HepG2 (cell line): Measurements from ENCODE around the gene GORASP2. TPM values are rescaled to one million over a fixed set of nuclear protein-coding genes. Genes with fewer than 3 reads are reported as not detected.
A peak's percentile ranks its signal among the peaks of the same experiment; 100 is the strongest.

Experiments used
- ATF6 ChIP-seq: sonication (generic); formaldehyde crosslinking; conservative IDR thresholded peaks from 2 replicates; pipeline ENCODE4 v1.4.0; 2020; ENCODE audit warnings: missing genetic modification reagents
- CENPT ChIP-seq: sonication (generic); formaldehyde crosslinking; IDR thresholded peaks from 2 replicates; pipeline ENCODE4 v1.8.0; 2022; ENCODE audit warnings: low read depth, mild to moderate bottlenecking, moderate library complexity, missing genetic modification reagents
- FOXJ3 ChIP-seq: sonication (generic); formaldehyde crosslinking; IDR thresholded peaks from 2 replicates; pipeline ENCODE4 v1.4.0; 2020; ENCODE audit warnings: missing genetic modification reagents, mild to moderate bottlenecking, borderline replicate concordance
- MAX ChIP-seq: IDR thresholded peaks from 2 replicates; pipeline ENCODE4 v1.6.1; 2012; ENCODE audit warnings: inconsistent platforms
- RAD51 ChIP-seq: fragments of 450-650 bp; IDR thresholded peaks from 2 replicates; pipeline ENCODE4 v1.6.1; 2016; ENCODE audit warnings: borderline replicate concordance
- RARA ChIP-seq: IDR thresholded peaks from 2 replicates; pipeline ENCODE4 v1.6.1; 2016; ENCODE audit warnings: missing genetic modification reagents, missing compliant biosample characterization
- RERE ChIP-seq: IDR thresholded peaks from 2 replicates; pipeline ENCODE4 v1.6.1; 2016; ENCODE audit warnings: low read depth, missing genetic modification reagents, missing compliant biosample characterization
- ZMYM3 ChIP-seq: sonication (generic); formaldehyde crosslinking; IDR thresholded peaks from 2 replicates; pipeline ENCODE4 v1.5.1; 2020; ENCODE audit warnings: mild to moderate bottlenecking, missing genetic modification reagents
- ZNF274 ChIP-seq: sonication (generic); formaldehyde crosslinking; IDR thresholded peaks from 2 replicates; pipeline ENCODE4 v1.5.1; 2020; ENCODE audit warnings: mild to moderate bottlenecking, missing genetic modification reagents
- ZNF512 ChIP-seq: sonication (generic); formaldehyde crosslinking; IDR thresholded peaks from 2 replicates; pipeline ENCODE4 v1.4.0; 2020; ENCODE audit warnings: mild to moderate bottlenecking, missing genetic modification reagents
- ZNF609 ChIP-seq: sonication (generic); formaldehyde crosslinking; IDR thresholded peaks from 2 replicates; pipeline ENCODE4 v1.4.0; 2020; ENCODE audit warnings: mild to moderate bottlenecking, missing genetic modification reagents, borderline replicate concordance
- polyA plus RNA-seq, 8 experiments: library from polyadenylated mRNA; depleted of rRNA in 3 of 8; stranded (reverse) in 7 of 8; unstranded in 1 of 8; fragments of >200 nt; fragmentation: Illumina TruSeq in 4 of 8; extraction: Trizol in 4 of 8; gene quantifications; 2 replicates each; pipeline versions ENCODE4 v1.2.1 to v1.2.3, GENCODE V29; 2011 to 2016; ENCODE audit warnings: low read depth in 4 of 8, missing spikeins in 1 of 8, mixed read lengths in 1 of 8; ENCODE audit not compliant: insufficient read depth in 1 of 8
- total RNA-seq, 5 experiments: library from RNA; depleted of rRNA; stranded (reverse); fragments of >200 nt; fragmentation: Illumina TruSeq; extraction: Trizol; gene quantifications; 2 replicates each; pipeline ENCODE4 v1.2.3, GENCODE V29; 2016; ENCODE audit warnings: low read depth in 1 of 5

The GORASP2 gene
- total and polyA plus RNA-seq, 2 of the 13 experiments (the other 11 are each of a cell fraction or from before 2014, with no cell fraction given): 103 to 239 TPM

- TF ChIP-seq RERE (CRISPR knock-in tag) (no peak; the same call in 1 of the 2 replicates), ZNF274 (CRISPR knock-in tag) (peak; percentile 98; the same call in 1 of the 2 replicates), RARA (peak; percentile 57; the same call in 1 of the 2 replicates), CENPT (CRISPR knock-in tag) (no peak; the same call in none of the 2 replicates), ZNF512 (CRISPR knock-in tag) (0 out of 2 replicates have a peak, but pooled peaks have one; percentile 43), MAX (peak; percentile 94), ATF6 (peak; percentile 89; the same call in 1 of the 2 replicates), RAD51 (no peak), ZMYM3 (CRISPR knock-in tag) (peak; percentile 82), ZNF609 (CRISPR knock-in tag) (peak; percentile 29), FOXJ3 (CRISPR knock-in tag) (peak; percentile 59; the same call in 1 of the 2 replicates)
Measured at GRCh38 chr2:170928824-170929685, at the start of gene GORASP2 (continued).
